Retinal pigment epithelial cell (primary cell): ENCODE measurements around the gene COX4I2.

Experiments
- DNase-seq: peaks from one replicate; pipeline ENCODE4 v3.0.0-alpha.2; 2010; ENCODE audit warnings: low read depth
- H3K4me3 ChIP-seq: 2 replicates; pipeline ENCODE4 v1.5.1; 2011; ENCODE audit warnings: mild to moderate bottlenecking, low read length, control low read depth, moderate library complexity
- CTCF ChIP-seq: conservative IDR thresholded peaks from 2 replicates; pipeline ENCODE4 v1.5.1; 2011; ENCODE audit warnings: low read depth, low read length, control low read depth, inconsistent platforms

Gene COX4I2

GRCh38 chr20:31662372-31662854 is 24.7 kb downstream of the COX4I2 start:
- no peak overlapping the region for H3K4me3 ChIP-seq
- no peak for TF ChIP-seq CTCF
- DNase-seq: no peak

GRCh38 chr20:31663524-31663837 is 25.8 kb downstream of the COX4I2 start:
- H3K4me3 ChIP-seq: no peak overlapping the region
- no peak for TF ChIP-seq CTCF
- DNase-seq: no peak

GRCh38 chr20:31663838-31664695 is 26.4 kb downstream of the COX4I2 start:
- TF ChIP-seq CTCF: no peak
- no peak overlapping the region for H3K4me3 ChIP-seq
- DNase-seq: no peak

- no peak for TF ChIP-seq CTCF
- H3K4me3 ChIP-seq: no peak overlapping the region
- no peak for DNase-seq
Observed at GRCh38 chr20:31664696-31665354, 27.1 kb downstream of the COX4I2 start.

GRCh38 chr20:31665753-31666152 is 28.0 kb downstream of the COX4I2 start:
- TF ChIP-seq CTCF: no peak
- no peak overlapping the region for H3K4me3 ChIP-seq
- no peak for DNase-seq

GRCh38 chr20:31666258-31667042 is 28.7 kb downstream of the COX4I2 start:
- no peak for TF ChIP-seq CTCF
- no peak overlapping the region for H3K4me3 ChIP-seq
- peak; percentile 73 for DNase-seq
